Activated gamma-delta T cell (primary cell): ENCODE measurements around the gene PNPO.
"Not testable (repeated sequence)": the region's sequence is repeated elsewhere in the genome, so short reads cannot be mapped to it uniquely, and the experiment has no call there.

Experiments
- DNase-seq: peaks from one replicate; lab custom pipeline; 2025; lab: John Stamatoyannopoulos, UW

Gene PNPO

DNA sequence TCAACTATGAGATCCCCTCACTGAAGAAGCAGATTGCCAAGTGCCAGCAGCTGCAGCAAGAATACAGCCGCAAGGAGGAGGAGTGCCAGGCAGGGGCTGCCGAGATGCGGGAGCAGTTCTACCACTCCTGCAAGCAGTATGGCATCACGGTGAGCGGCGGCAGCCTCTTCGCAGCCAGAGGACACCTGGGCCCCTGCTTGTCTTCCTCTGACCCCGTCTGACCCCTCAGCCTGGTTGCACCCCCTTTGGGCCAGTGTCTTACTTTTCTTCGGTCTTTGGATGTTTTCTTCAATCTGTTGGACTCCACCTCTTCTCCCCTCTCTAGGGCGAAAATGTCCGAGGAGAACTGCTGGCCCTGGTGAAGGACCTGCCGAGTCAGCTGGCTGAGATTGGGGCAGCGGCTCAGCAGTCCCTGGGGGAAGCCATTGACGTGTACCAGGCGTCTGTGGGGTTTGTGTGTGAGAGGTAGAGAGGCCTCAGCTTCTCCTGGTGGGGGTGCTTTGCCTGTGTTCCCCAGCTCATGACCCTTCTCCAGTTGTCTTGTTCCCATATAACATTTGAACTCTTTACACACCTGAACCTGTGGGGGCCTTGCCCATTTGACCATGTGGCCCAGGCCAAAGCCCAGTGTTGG is 33.9 kb downstream of the PNPO start:
- no peak for DNase-seq

DNA sequence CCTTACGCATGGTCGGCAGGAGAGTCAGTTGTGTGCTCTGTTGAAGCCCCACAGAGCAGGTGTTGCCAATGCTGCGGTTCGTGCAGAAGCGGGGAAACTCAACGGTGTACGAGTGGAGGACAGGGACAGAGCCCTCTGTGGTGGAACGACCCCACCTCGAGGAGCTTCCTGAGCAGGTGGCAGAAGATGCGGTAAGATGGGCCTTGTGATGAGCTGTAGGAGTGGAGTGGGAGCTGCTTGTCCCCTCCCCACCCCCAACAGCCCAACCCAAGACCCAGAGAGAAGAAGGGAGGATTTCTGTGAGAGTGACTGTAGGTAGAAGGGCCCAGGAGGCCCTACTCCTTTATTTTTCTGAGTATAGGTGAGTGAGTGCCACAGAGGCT is 34.4 kb downstream of the PNPO start:
- no peak for DNase-seq

DNA sequence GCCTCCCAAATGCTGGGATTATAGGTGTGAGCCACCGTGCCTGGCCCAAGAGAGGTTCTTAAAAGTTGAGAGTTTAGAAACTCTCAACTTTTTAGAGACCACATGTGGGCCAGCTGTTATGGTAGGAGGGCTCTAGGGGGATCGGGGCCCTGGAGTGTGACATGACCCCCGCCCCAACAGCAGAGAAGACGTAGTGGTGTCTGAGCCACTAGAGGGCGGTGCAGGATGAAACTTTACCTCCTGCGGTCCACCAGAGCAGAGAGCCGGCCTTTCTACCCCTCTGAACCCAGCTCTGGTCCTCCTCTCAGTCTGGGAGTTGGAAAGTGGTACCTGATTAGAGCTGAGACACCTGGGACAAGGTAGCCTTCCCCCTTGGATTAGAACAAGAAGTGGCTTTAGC is 37.0 kb downstream of the PNPO start:
- no peak for DNase-seq

DNA sequence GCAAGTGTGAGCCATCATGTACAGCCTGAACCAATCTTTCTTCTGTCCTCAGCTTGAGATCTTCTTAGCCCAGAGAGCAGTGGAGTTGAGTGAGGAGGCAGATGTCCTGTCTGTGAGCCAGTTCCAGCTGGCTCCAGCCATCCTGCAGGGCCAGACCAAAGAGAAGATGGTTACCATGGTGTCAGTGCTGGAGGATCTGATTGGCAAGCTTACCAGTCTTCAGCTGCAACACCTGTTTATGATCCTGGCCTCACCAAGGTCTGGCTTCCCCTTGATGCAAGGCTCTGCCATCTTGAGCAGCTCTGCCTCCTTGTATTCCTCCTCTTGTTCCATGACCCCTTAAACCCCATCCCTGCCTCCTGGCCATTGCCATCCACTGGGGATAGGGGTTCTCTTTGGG is 39.2 kb downstream of the PNPO start:
- no peak for DNase-seq

DNA sequence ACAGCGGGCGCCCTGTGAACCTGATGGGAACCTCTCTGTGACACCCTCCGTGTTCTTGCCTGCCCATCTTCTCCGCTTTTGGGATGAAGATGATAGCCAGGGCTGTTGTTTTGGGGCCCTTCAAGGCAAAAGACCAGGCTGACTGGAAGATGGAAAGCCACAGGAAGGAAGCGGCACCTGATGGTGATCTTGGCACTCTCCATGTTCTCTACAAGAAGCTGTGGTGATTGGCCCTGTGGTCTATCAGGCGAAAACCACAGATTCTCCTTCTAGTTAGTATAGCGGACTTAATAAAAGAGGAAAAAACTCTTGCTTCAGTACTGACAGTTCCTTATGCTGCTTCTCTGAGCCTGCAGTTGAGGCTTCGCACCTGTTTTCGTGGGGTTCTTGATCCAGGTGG is 40.1 kb downstream of the PNPO start:
- no peak for DNase-seq

DNA sequence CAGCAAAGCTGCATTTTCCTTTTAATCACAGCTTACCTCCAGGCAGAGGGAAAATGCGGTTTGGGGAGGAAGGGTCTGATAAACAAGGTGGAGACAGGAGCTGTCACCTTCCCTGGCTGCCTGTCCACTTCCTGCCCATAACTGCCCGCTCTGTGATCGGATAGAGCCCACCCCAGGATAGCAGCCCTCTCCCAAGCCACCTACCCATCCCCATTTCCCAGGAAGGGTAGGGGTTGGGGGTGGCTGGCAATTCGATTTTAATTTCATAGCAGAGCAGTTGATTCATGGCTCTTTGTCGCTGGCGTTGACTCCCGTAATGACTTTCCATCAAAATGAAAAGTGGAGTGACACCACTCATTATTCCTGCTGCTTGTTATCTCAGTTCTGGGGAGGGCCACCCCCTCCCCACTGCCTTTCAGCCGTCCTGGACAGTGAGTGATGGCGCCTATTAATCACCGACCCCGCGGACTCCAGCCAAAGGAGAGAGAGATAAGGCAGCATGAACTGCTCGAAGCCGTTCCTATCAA is 40.8 kb downstream of the PNPO start:
- DNase-seq, result no peak

DNA sequence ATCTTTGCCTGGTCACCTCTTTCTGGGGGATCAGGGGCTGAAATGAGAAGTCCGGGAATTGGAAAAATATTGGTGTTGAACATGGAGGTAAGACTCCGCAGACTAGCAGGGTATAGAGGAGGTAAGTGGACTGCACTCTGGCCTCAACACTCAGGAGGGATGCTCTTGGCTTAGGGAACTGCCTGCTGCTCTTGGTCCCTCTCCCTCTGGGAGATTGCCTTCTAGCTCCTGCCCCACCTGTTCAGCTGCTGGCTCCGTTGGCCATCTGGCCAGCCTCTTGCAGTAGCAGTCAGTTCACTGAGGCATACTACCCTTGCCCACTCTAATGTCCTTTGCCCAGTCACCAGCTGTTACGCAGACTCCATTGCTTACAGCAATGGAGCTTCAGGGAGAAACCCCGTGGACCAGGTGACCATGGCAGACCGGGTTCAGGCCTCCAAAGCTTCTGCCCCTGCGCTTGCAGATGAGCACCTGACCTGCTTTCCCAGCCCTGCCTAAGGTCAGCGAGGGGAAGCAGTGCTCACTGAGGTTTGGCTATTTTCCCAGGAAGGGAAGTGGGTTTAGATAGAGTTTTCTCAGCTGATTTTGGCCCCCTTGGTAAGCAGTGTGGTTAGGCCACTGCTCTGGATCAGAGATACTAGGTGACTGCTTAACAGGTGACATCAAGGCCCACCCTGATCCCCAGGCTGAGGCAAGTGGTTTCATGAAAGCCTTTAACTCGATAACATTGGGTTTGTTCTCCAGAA is 41.4 kb downstream of the PNPO start:
- DNase-seq, result no peak

DNA sequence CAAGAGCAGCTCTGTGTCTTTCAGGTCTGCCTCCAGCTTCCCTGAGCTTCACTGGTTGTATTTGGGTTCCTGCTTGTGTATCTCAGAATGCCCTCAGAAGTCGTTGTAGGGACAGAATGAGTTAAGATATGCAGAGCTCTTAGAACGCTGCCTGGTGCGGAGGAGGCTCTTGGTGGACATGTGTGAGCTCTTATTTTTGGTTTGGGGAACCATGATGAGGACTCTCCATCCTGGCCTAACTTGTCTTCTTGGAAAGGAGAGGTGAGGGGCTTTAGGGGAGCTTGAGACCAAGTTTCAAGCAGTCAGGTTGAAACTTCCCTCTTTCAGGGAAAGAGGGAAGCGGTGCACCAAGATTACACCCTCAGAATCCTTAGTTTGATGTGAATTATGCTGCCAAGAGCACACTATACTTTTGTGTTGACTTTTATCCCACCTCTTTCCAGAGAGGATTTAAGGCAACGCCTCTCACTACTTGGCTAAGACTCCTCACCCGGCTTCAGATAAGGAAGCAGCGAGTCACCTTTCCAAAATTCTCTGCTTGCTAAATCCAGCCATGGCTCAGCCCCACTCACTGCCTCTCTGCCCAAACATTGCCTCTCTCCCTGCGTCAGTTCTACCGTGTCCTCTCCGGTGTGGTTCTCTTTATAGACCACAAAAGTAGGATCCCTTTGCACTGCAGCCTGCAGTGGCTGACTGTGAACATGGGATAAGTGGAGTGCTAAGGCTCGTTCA is 42.3 kb downstream of the PNPO start:
- no peak for DNase-seq

DNA sequence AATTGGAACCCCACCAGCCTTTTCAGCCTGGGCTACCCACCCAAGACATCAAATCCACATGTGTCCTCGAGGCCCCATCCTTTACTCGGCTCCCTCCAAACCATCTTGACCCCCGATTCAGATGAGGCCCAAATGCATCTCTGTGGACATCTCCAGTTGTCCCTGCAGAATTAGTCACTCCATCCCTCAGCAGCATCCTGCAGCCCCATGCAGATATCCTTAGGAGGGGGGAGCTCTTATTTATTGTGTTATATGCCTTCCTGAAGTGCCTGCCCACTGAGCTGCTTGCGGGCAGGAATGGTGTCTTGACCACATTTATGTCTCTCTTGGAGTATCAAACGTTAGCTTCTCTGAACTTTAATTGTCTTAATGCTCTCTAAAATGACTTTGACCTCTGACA is 45.1 kb downstream of the PNPO start:
- no peak for DNase-seq

DNA sequence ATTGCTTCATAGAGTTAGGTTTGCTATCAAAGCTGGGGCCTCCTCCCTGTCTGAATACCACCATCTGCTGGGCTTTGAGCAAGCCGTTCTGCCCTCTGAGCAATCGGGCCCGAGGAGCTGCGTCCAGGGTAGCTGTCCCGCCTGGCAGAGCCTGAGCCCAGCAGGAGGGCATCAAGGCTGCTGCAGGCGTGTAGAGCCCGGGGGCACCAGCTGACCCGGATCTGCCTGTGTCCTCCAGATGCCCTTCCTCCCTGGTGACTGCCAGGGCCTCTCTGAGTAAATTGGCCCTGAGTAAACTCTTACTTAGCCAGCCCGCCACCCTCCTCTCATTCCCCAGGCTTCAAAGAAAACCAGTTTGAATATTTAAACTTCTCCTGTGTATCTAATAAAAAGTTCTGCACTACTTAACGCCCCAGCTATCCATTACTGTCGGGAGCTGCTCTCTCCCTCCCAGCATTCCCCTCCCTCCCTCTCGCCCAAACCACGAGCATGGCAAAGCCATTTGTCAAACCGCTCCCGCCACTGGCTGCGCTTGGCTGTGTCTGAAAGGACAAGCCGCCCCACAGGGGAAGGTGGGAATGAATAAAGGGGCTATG is 46.0 kb downstream of the PNPO start:
- DNase-seq, result no peak

DNA sequence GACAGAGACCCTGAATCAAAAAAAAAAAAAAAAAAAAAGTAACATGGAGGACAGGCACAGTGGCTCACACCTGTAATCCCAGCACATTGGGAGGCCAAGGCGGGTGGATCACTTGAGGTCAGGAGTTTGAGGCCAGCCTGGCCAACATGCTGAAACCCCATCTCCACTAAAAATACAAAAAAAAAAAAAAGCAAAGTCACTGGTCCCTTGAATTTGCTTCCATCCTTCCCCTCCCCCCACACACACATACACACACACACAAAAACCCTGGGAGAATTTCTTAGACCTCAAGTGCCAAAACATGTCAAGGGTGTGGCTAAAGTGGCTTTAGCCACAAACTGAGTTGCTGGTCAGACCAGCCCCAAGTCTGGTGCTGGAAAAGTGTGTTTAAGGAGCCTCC is 47.1 kb downstream of the PNPO start:
- not testable (repeated sequence) for DNase-seq

DNA sequence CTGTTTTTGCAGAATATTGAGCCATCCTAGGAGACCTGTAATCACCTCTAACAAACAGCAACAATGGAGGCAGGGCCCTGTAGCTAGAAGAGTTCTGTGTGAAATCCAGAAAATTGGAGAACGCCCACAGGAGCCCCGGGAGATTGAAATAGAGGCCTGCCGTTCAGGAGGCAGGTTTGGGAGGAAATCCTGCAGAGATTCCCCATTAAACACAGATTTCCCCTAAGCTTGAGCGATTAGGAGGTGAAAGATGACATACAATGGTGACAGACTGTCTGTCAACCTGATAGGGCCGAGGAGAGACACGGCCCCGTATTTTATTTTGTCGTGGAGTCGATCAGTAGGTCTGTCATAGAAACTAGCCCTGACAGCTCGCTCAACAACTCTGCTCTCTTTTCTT is 47.8 kb downstream of the PNPO start:
- DNase-seq, result no peak

DNA sequence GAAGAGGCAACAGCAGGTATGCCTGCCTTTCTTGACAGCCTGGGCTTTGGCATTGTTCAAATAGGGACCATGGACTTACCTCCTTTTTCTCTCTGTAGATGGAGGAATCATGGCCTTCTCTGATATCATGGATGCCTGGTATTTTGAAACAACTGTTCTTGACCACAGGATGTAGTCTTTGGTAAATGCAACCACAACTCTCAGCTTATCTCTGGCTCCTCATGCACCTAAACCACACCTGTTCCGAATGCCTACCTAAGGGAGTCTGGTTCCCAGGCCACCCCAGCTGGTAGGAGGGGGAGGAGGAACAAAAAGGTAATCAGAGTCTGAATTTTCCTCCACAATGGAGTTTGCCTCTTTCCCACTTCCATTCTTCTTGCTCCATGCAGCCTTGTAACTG is 48.3 kb downstream of the PNPO start:
- DNase-seq, result no peak

DNA sequence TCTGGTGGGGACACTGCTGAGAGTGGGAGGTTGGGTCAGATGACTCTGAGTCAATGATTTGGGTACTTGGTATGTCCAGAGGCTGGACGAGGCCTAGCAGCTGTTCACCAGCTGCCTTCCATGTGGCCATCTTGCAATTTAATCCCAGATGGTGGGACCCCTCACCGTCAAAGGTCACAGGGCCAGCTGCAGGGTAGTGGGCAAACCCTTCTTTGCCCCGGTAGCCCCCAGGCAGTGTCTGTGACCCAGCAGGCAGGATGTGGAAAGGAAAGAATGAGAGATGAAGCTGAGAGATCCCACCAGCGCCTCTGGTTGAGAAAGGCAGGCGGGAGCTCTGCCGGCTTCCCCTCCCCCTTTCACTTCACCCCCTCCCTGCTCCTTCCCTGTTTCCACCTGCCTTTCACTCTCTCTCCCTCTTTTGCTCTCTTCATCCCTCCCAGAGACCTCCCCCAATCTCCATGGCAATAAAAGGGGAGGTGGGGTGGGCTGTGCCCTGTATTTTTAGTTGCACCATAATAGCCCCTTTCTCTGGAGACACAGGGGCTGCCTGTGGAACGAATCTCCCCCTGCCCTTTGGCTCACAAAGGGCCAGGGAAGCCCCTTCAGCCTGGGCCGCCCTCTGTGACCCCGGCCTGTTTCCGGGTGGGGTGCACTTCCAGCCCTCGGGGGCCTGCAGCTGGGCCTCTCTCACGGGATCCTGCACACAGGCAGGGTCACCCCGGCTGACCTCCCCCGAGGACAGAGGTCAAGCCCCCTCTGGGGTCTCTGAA is 49.8 kb downstream of the PNPO start:
- DNase-seq, result no peak

DNA sequence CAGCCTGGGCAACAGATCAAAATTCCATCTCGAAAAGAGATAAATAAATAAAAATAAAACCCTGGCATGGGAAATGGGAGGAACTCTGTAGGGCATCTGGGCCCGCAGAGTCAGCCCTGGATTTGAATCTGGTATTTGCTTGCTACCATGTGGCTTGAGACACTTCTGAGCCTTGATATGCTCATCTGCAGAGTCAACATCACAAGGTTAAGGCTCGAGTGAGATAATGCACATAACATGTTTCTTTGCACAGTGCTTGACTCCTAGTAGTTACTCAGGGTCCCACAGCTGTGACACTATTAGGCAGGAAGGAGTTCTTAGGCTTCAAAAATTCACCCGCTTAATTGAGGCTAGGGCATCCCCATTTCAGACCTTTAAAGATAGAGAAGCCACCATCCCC is 50.8 kb downstream of the PNPO start:
- DNase-seq, result no peak

DNA sequence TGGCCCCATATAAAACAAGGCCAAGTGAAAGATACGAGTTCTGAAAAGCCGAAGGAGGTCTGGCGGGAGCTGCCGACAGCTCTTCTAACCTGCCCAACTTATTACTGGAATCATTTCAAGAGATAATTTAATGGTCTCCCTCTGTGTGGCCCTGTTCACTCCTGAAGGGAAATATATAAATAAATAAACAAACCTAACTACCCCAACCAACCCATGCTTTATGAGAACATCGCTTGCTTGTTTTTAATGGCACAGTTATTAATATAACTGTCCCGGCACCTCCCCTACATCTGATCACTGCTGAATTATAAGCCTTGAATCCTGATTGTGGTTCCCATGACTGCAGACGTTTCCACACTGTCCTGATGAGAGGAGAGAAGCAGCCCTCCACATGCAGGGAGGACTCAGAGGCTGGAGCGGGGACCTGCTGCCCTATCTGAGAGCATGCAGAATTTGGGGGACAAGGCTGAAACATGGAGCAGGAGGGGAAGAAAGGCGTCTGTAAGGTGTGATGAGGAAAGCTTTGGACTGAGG is 51.7 kb downstream of the PNPO start:
- DNase-seq, result no peak

DNA sequence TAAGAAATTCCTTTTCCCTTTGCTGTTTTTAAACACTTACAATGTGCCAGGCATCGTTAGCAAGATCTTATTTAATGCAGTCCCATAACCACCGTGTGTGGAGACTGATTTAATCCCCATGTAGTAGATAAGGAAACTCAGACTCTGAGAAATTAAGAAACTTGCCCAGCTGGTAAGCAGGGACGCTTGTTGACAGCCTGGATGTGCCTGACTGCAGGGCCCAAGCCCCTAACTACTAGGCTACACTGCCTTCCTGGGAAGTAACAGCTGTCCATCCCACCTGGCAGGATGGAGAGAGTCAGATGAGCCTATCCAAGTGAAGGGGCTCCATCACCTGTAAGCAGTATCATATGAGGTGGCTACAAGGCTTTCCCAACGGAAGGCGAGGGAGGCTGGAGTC is 52.6 kb downstream of the PNPO start:
- no peak for DNase-seq

DNA sequence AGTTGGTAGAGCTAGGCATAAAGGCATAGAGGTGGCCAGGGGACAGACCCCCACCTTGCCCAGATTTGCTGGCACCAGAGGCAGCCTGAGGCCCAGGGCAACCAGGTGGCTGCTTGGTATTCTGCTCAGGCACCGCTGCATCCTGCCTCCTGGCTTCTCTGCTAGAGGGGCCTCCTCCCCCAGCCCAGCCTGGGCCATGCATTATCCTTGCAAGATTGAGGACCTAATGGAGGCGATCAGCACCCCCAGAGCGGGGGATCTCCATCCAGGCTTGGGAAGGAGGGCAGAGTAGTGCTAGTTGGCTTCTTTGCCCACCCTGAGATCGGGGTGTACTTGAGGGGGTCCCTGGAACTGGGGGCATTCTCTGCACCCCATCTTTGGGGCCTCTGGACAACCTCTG is 53.4 kb downstream of the PNPO start:
- no peak for DNase-seq

DNA sequence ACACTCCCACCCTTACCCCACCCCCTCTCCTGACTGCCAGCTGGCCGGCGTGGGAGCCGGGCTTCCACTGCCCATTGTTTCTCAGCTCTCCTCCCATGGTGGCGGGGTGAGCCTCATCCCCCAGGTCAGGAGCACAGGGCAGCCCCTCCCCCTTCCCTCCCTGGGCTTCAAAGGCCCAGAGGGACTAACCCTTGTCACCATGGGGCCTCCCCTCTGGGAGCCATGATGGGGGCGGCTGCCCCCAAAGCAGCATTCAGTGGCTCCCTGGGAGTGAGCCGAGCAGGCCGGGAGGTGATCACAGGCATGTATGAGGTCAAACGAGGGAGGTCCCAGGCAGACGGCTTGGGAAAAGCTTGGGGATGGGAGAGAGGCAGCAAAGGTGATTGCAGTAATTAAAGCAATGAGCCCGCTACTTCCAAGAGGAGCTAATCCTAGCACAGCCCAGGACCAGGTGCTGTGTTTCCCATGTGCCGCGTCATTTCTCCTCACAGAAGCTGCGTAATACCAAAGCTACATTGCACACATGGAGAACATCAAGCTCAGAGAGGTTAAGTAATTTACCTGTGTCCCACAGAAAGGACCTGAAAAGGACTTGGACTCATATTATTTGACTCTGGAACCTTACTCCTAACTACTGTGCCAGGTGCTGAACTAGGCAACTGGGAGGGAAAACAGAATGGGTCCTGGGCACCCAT is 54.0 kb downstream of the PNPO start:
- no peak for DNase-seq

DNA sequence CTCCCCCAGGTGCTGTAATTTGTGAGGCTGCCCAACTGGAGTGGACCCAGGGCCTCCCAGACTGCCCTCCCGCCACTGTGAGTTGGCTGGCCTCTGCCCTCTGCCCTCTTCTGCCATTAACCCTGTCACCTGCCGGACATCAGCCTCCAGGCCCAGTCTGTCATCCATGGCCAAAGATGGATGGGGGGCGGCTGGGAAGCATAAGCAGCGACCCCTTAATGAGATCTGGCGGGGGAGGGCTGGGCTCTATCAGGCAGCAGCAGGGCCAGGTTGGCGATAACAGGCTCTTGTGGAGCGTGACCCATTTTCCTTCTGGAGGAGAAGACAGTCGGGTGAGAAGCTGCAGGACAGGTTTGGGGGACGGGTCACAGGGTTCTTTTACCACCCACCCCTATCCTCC is 54.8 kb downstream of the PNPO start:
- DNase-seq, result no peak

DNA sequence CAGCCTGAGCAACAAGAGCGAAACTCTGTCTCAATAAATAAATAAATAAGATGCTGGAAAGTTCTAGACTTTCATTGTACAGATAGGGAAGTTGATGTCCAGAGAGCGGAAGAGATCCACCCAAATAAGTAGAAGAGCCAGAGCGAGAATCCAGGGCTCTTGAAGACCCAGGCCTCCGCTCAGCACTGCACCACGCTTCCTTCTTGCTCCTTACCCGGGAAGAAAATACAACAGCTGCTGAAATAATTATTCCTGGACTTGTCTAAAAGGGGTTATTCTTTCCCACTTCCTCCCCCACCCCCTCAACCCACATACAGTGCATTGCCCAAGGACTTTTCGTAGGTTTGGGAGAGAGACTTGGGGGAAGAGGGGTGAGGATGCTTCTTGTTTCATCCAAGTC is 56.2 kb downstream of the PNPO start:
- no peak for DNase-seq
